GM23338 (cell line): ENCODE measurements around the gene LMX1B. TPM values are rescaled to one million over a fixed set of nuclear protein-coding genes. Genes with fewer than 3 reads are reported as not detected.

Source experiments
- ATAC-seq: fragments of 200-7000 bp; cut with Tn5 transposase; 3 replicates; pipeline ENCODE4 v1.9.1; 2020
- DNase-seq: peaks from one replicate; pipeline ENCODE4 v3.0.0-alpha.2; 2015; ENCODE audit warnings: low spot score
- H2AFZ ChIP-seq: fragments of 200-600 bp; sonication (generic); 2 replicates; pipeline ENCODE4 v1.8.0; 2016; ENCODE audit warnings: antibody characterized with exemption, mild to moderate bottlenecking, moderate library complexity
- H3F3A ChIP-seq: fragments of 200-600 bp; sonication (generic); replicated peaks from 2 replicates; pipeline ENCODE4 v1.8.0; 2017; ENCODE audit warnings: antibody characterized with exemption, mixed run types, low read depth
- H3K27ac ChIP-seq: fragments of 200-600 bp; sonication (generic); 2 replicates; pipeline ENCODE4 v1.6.1; 2016; ENCODE audit warnings: low read depth
- H3K27me3 ChIP-seq: fragments of 200-600 bp; sonication (generic); 2 replicates; pipeline ENCODE4 v1.8.0; 2016; ENCODE audit warnings: mild to moderate bottlenecking, mixed run types, moderate library complexity; ENCODE audit not compliant: insufficient read depth
- H3K36me3 ChIP-seq: fragments of 200-600 bp; sonication (generic); 2 replicates; pipeline ENCODE4 v1.8.0; 2016; ENCODE audit warnings: mild to moderate bottlenecking; ENCODE audit not compliant: insufficient read depth
- H3K4me1 ChIP-seq: fragments of 200-600 bp; sonication (generic); 2 replicates; pipeline ENCODE4 v1.8.0; 2016; ENCODE audit warnings: mild to moderate bottlenecking, moderate library complexity; ENCODE audit not compliant: insufficient read depth
- H3K4me2 ChIP-seq: fragments of 200-600 bp; sonication (generic); 2 replicates; pipeline ENCODE4 v1.7.1; 2017; ENCODE audit warnings: mixed run types
- H3K4me3 ChIP-seq: fragments of 200-600 bp; sonication (generic); 2 replicates; pipeline ENCODE4 v1.6.1; 2016; ENCODE audit warnings: mixed run types
- H3K79me2 ChIP-seq: fragments of 200-600 bp; sonication (generic); replicated peaks from 2 replicates; pipeline ENCODE4 v1.8.0; 2017; ENCODE audit warnings: mild to moderate bottlenecking; ENCODE audit not compliant: insufficient read depth
- H3K9me2 ChIP-seq: fragments of 200-600 bp; sonication (generic); 2 replicates; pipeline ENCODE4 v1.8.0; 2017; ENCODE audit not compliant: insufficient read depth
- H4K20me1 ChIP-seq: fragments of 200-600 bp; sonication (generic); replicated peaks from 2 replicates; pipeline ENCODE4 v1.8.0; 2017; ENCODE audit warnings: mild to moderate bottlenecking; ENCODE audit not compliant: insufficient read depth
- H3K27ac Mint-ChIP-seq: 2 replicates; pipeline ENCODE4 v1.8.0; 2020; ENCODE audit warnings: inconsistent platforms, mild to moderate bottlenecking, moderate library complexity, mixed read lengths
- H3K27me3 Mint-ChIP-seq: 3 replicates; pipeline ENCODE4 v1.8.0; 2022; ENCODE audit warnings: low read depth, mild to moderate bottlenecking, moderate library complexity, mixed read lengths, inconsistent platforms; ENCODE audit not compliant: insufficient read depth, poor library complexity
- H3K36me3 Mint-ChIP-seq: 3 replicates; pipeline ENCODE4 v1.8.0; 2021; ENCODE audit warnings: low read depth, mild to moderate bottlenecking, inconsistent platforms, moderate library complexity, mixed read lengths
- H3K4me1 Mint-ChIP-seq: 3 replicates; pipeline ENCODE4 v1.8.0; 2020; ENCODE audit warnings: mild to moderate bottlenecking, inconsistent platforms, mixed read lengths
- H3K4me3 Mint-ChIP-seq: 3 replicates; pipeline ENCODE4 v1.8.0; 2021; ENCODE audit warnings: moderate library complexity, mild to moderate bottlenecking, inconsistent platforms, mixed read lengths
- H3K9me3 Mint-ChIP-seq: 3 replicates; pipeline ENCODE4 v1.8.0; 2020; ENCODE audit warnings: moderate library complexity, mild to moderate bottlenecking, inconsistent platforms, mixed read lengths
- CREB1 ChIP-seq: fragments of 250-450 bp; sonication (Bioruptor Pico); IDR thresholded peaks from 2 replicates; pipeline ENCODE4 v1.5.0; 2020; ENCODE audit warnings: low read depth, mild to moderate bottlenecking, moderate library complexity
- CTCF ChIP-seq, 2 experiments: fragments of 200-600 bp in 1 of 2; sonication (generic) in 1 of 2; conservative IDR thresholded peaks; 2 replicates each; pipeline versions ENCODE4 v1.5.1 to v1.6.1; 2016 to 2017; ENCODE audit warnings: antibody characterized with exemption in 2 of 2, low read depth in 2 of 2, mild to moderate bottlenecking in 2 of 2, moderate library complexity in 1 of 2
- ETS1 ChIP-seq: IDR thresholded peaks from 2 replicates; pipeline ENCODE4 v1.6.1; 2016; ENCODE audit warnings: antibody characterized with exemption
- EZH2 ChIP-seq: fragments of 200-600 bp; sonication (generic); IDR thresholded peaks from one replicate; pipeline ENCODE4 v1.8.0; 2017; ENCODE audit warnings: antibody characterized with exemption, mild to moderate bottlenecking, low read depth; ENCODE audit not compliant: unreplicated experiment
- EZH2phosphoT487 ChIP-seq: fragments of 200-600 bp; sonication (generic); IDR thresholded peaks from one replicate; pipeline ENCODE4 v1.8.1; 2018; ENCODE audit warnings: antibody characterized with exemption; ENCODE audit not compliant: unreplicated experiment
- JUNB ChIP-seq: IDR thresholded peaks from one replicate; pipeline ENCODE4 v1.6.1; 2016; ENCODE audit warnings: antibody characterized with exemption; ENCODE audit not compliant: unreplicated experiment
- NANOG ChIP-seq: IDR thresholded peaks from 2 replicates; pipeline ENCODE4 v1.6.1; 2016; ENCODE audit warnings: antibody characterized with exemption, borderline replicate concordance
- POLR2AphosphoS5 ChIP-seq: IDR thresholded peaks from 2 replicates; pipeline ENCODE4 v1.6.1; 2016; ENCODE audit warnings: antibody characterized with exemption, low read depth
- REST ChIP-seq: IDR thresholded peaks from one replicate; pipeline ENCODE4 v1.6.1; 2018; ENCODE audit warnings: antibody characterized with exemption; ENCODE audit not compliant: unreplicated experiment
- STAT1 ChIP-seq: IDR thresholded peaks from one replicate; pipeline ENCODE4 v1.6.1; 2016; ENCODE audit warnings: antibody characterized with exemption; ENCODE audit not compliant: unreplicated experiment
- ZNF114 ChIP-seq: fragments of 250-450 bp; sonication (Bioruptor Pico); IDR thresholded peaks from 2 replicates; pipeline ENCODE4 v1.5.0; 2020; ENCODE audit warnings: mild to moderate bottlenecking, moderate library complexity
- ZNF331 ChIP-seq: fragments of 250-450 bp; sonication (Bioruptor Pico); IDR thresholded peaks from 2 replicates; pipeline ENCODE4 v1.5.0; 2020; ENCODE audit warnings: low read depth, mild to moderate bottlenecking, moderate library complexity
- ZNF462 ChIP-seq: fragments of 250-450 bp; sonication (Bioruptor Pico); IDR thresholded peaks from 2 replicates; pipeline ENCODE4 v1.5.0; 2020; ENCODE audit warnings: mild to moderate bottlenecking, moderate library complexity
- polyA plus RNA-seq: library from polyadenylated mRNA; unstranded; fragments of >200 nt; fragmentation: Nextera tagmentation; extraction: Ambion mirVana; gene quantifications from 2 replicates; pipeline ENCODE4 v1.2.1, GENCODE V29; 2016
- total RNA-seq: library from RNA; depleted of rRNA; stranded (reverse); fragments of >200 nt; shearing (Covaris generic); gene quantifications from 2 replicates; pipeline ENCODE4 v1.2.3, GENCODE V29; 2014

Gene LMX1B
- total and polyA plus RNA-seq, 2 experiments from 2014 or later = 0.08 to 0.21 TPM

- Histone ChIP-seq H3K27me3 (no peaks in the 10 kb centered on the region), H4K20me1 (no peaks in the 10 kb centered on the region), H3K4me2 (no peak overlapping the region), H3K27ac (no peak overlapping the region), H3K9me2 (no peaks in the 10 kb centered on the region), H3K4me3 (no peak overlapping the region), H2AFZ (no peak overlapping the region), H3F3A (no peaks in the 10 kb centered on the region), H3K4me1 (no peaks in the 10 kb centered on the region; the same call in 1 of the 2 replicates), H3K79me2 (no peaks in the 10 kb centered on the region), H3K36me3 (no peaks in the 10 kb centered on the region)
- no peaks in the 10 kb centered on the region; the same call in 2 of the 3 replicates for H3K9me3 Mint-ChIP-seq
- ATAC-seq (no peak), DNase-seq (no peak)
- H3K4me3 Mint-ChIP-seq = no peak overlapping the region
- H3K27ac Mint-ChIP-seq = no peak overlapping the region
- H3K4me1 Mint-ChIP-seq = peaks cover 12% of the 10 kb centered on the region
- no peaks in the 10 kb centered on the region for H3K36me3 Mint-ChIP-seq
- peaks cover 7% of the 10 kb centered on the region for H3K27me3 Mint-ChIP-seq
- no peak for TF ChIP-seq ZNF114 (CRISPR knock-in tag)
- TF ChIP-seq POLR2AphosphoS5 = no peak
- TF ChIP-seq EZH2phosphoT487 = no peak
- TF ChIP-seq ZNF462 (CRISPR knock-in tag) = no peak
- no peak for TF ChIP-seq CREB1 (CRISPR knock-in tag)
- no peak for TF ChIP-seq EZH2
- no peak for TF ChIP-seq ZNF331 (CRISPR knock-in tag)
- no peak for TF ChIP-seq NANOG
- TF ChIP-seq REST = no peak
- TF ChIP-seq ETS1 = no peak
- TF ChIP-seq JUNB = no peak
- TF ChIP-seq CTCF (conservative IDR thresholded peaks at IDR 0.05; ENCODE audit: low read depth in 2 of 2) = no peak
- TF ChIP-seq STAT1 = no peak
These were observed 31.8 kb upstream of the LMX1B start for GRCh38 chr9:126581893-126582292.
